GM21717 (cell line): ENCODE data around the gene NXF2B.
"Not testable (repeated sequence)": the region's sequence is repeated elsewhere in the genome, so short reads cannot be mapped to it uniquely, and the experiment has no call there.

Source experiments
- ATAC-seq: cut with Tn5 transposase; IDR thresholded peaks from one replicate; pipeline ENCODE4 v1.9.1; 2021; ENCODE audit warnings: mild to moderate bottlenecking, moderate library complexity; ENCODE audit not compliant: unreplicated experiment

The NXF2B gene

GRCh38 chrX:102439908-102440307, at the start of gene NXF2B:
TSS of gene NXF2B (minus strand) at chrX:102440008. CDS start at chrX:102380036, 59,972 bp downstream.
- ATAC-seq, result not testable (repeated sequence)

GRCh38 chrX:102478765-102479164, 39.0 kb upstream of the NXF2B start:
- not testable (repeated sequence) for ATAC-seq

GRCh38 chrX:102471762-102472220, 32.0 kb upstream of the NXF2B start, which contains the start of gene TCP11X2:
TSS of gene TCP11X2 (minus strand) at chrX:102471812.
- ATAC-seq, result not testable (repeated sequence)

GRCh38 chrX:102470215-102470614, 30.4 kb upstream of the NXF2B start:
- not testable (repeated sequence) for ATAC-seq

- ATAC-seq, result not testable (repeated sequence)
These were observed 18.8 kb upstream of the NXF2B start for GRCh38 chrX:102458615-102459014.

- ATAC-seq, result not testable (repeated sequence)
These were observed 25.3 kb downstream of the NXF2B start for GRCh38 chrX:102414493-102414892.

GRCh38 chrX:102345916-102346315, 93.9 kb downstream of the NXF2B start:
- ATAC-seq, result no peak

GRCh38 chrX:102341867-102342266, 97.9 kb downstream of the NXF2B start:
- ATAC-seq, result no peak

GRCh38 chrX:102339312-102340298, 100.2 kb downstream of the NXF2B start:
- no peak for ATAC-seq

GRCh38 chrX:102338162-102338561, 101.6 kb downstream of the NXF2B start:
- ATAC-seq, result no peak
